SH-SY5Y (cell line): ENCODE results near the gene GMDS.

Source experiments
- GATA2 ChIP-seq: IDR thresholded peaks from 2 replicates; pipeline ENCODE4 v1.6.1; 2011; ENCODE audit warnings: mild to moderate bottlenecking, low read depth, low read length
- GATA3 ChIP-seq: IDR thresholded peaks from 2 replicates; pipeline ENCODE4 v1.6.1; 2011; ENCODE audit warnings: low read depth, mild to moderate bottlenecking, low read length, moderate library complexity

DNA sequence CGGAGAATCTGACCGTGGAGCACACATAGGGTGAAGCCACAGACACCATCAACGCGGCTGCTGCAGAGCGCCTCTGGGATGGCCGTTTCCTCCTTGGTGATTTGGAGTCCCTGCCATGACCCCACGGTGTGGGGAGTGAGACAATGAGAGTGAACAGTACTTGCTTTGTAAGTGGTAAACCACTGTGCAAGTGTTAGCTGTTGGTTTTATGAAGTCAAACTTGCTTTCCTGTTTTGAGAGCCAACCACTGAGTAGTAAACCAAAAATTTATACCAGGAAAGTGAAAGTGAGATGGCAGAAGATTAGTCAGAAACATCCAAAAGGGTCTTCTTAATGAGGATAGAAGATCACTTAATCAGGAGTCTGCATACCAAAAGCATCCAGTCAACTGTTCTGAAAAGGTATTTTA is 475.0 kb downstream of the GMDS start:
- TF ChIP-seq GATA2: no peak
- TF ChIP-seq GATA3: no peak
